ENCODE data around the gene SPATA46.

The SPATA46 gene

GRCh38 chr1:162390396-162391185 lies 13.9 kb upstream of the SPATA46 start:
- DNase-seq = no peak

GRCh38 chr1:162389971-162390370 lies 13.3 kb upstream of the SPATA46 start:
- DNase-seq = no peak

GRCh38 chr1:162389021-162389818 lies 12.6 kb upstream of the SPATA46 start:
- no peak for DNase-seq

- no peak for DNase-seq
Measured at GRCh38 chr1:162388615-162389014, 12.0 kb upstream of the SPATA46 start.

- DNase-seq = no peak
Measured at GRCh38 chr1:162388083-162388594, 11.5 kb upstream of the SPATA46 start.

- DNase-seq = no peak
Measured at GRCh38 chr1:162387226-162388082, 10.8 kb upstream of the SPATA46 start.

GRCh38 chr1:162386292-162387225 lies 9.9 kb upstream of the SPATA46 start:
- no peak for DNase-seq

GRCh38 chr1:162385702-162386101 lies 9.0 kb upstream of the SPATA46 start:
- no peak for DNase-seq

- DNase-seq = no peak
Measured at GRCh38 chr1:162385280-162385623, 8.6 kb upstream of the SPATA46 start.

- DNase-seq = peak; percentile 56
Measured at GRCh38 chr1:162384601-162385279, 8.1 kb upstream of the SPATA46 start.

- DNase-seq = no peak
Measured at GRCh38 chr1:162384116-162384515, 7.5 kb upstream of the SPATA46 start.

GRCh38 chr1:162383516-162383915 lies 6.9 kb upstream of the SPATA46 start:
- DNase-seq = peak; percentile 50

- DNase-seq = no peak
Measured at GRCh38 chr1:162383091-162383490, 6.4 kb upstream of the SPATA46 start.

GRCh38 chr1:162381941-162382750 lies 5.5 kb upstream of the SPATA46 start:
- DNase-seq = no peak

- no peak for DNase-seq
Measured at GRCh38 chr1:162381383-162381782, 4.7 kb upstream of the SPATA46 start, which contains the start of gene C1orf226. Gene C1orf226, plus strand, starts transcription at chr1:162381728. Its CDS starts 174 bp downstream, at chr1:162381902.

- no peak for DNase-seq
Measured at GRCh38 chr1:162380061-162380846, 3.6 kb upstream of the SPATA46 start.

GRCh38 chr1:162375463-162375862 lies 1.2 kb downstream of the SPATA46 start:
- DNase-seq = no peak

GRCh38 chr1:162374406-162374805 lies 2.2 kb downstream of the SPATA46 start:
- DNase-seq = no peak

- no peak for DNase-seq
Measured at GRCh38 chr1:162373541-162374260, 3.0 kb downstream of the SPATA46 start.
